Frontal cortex (tissue), 4 donors: Measurements from ENCODE around the gene TRIM33. TPM values are rescaled to one million over a fixed set of nuclear protein-coding genes. Genes with fewer than 3 reads are reported as not detected.
"Not testable (repeated sequence)": the region's sequence is repeated elsewhere in the genome, so short reads cannot be mapped to it uniquely, and the experiment has no call there.

Experiments
- DNase-seq, 2 donors: peaks; one replicate each; pipeline ENCODE4 v3.0.0; 2012; ENCODE audit warnings: low spot score in 2 of 2
- FAIRE-seq: peaks from 2 replicates; lab custom pipeline; 2012; peaks lifted over from hg19 to GRCh38; lab: Jason Lieb, UNC
- small RNA-seq: library from RNA; depleted of rRNA; stranded (forward); fragments of <200 nt; gene quantifications from one replicate; pipeline ENCODE3, GENCODE V24; 2014
- total RNA-seq: library from RNA; depleted of rRNA; stranded (reverse); fragments of >200 nt; gene quantifications from one replicate; pipeline ENCODE4 v1.2.3, GENCODE V29; 2014
- donor health status: control.
- donor health status: control.
- donor health status: control.

The TRIM33 gene
- total RNA-seq, 1 donor from 2014 or later: 74.6 TPM

GRCh38 chr1:114368560-114369255 is 142.3 kb downstream of the TRIM33 start:
- DNase-seq: no peak
- FAIRE-seq: no peak

GRCh38 chr1:114367810-114368209 is 143.2 kb downstream of the TRIM33 start:
- DNase-seq: no peak
- no peak for FAIRE-seq

GRCh38 chr1:114363230-114363629 is 147.8 kb downstream of the TRIM33 start:
- DNase-seq, FAIRE-seq: not testable (repeated sequence)

- DNase-seq: no peak
- no peak for FAIRE-seq
Observed at GRCh38 chr1:114359791-114360190, 151.2 kb downstream of the TRIM33 start.

- FAIRE-seq (no peak), DNase-seq (no peak)
Observed at GRCh38 chr1:114355240-114355639, 155.8 kb downstream of the TRIM33 start.

- DNase-seq: peak in 1 of 2 donors; percentile 32
Observed at GRCh38 chr1:114353262-114353661, 157.7 kb downstream of the TRIM33 start.

GRCh38 chr1:114352797-114353196 is 158.2 kb downstream of the TRIM33 start:
- DNase-seq: peak in 1 of 2 donors; percentile 28
- FAIRE-seq: no peak

More at GRCh38 chr1:114353262-114353661, 157.7 kb downstream of the TRIM33 start:
- FAIRE-seq: no peak

- DNase-seq: peak in 1 of 2 donors; percentile 0
- FAIRE-seq: no peak
Observed at GRCh38 chr1:114350731-114351445, 160.1 kb downstream of the TRIM33 start.

- peak in 1 of 2 donors; percentile 1 for DNase-seq
- no peak for FAIRE-seq
Observed at GRCh38 chr1:114349891-114350605, 161.0 kb downstream of the TRIM33 start.

GRCh38 chr1:114347431-114348209 is 163.4 kb downstream of the TRIM33 start:
- no peak for FAIRE-seq
- peak in 1 of 2 donors; percentile 3 for DNase-seq

GRCh38 chr1:114346480-114347029 is 164.4 kb downstream of the TRIM33 start:
- FAIRE-seq (no peak), DNase-seq (peak; percentile 69 to 95)

- DNase-seq (no peak), FAIRE-seq (no peak)
Observed at GRCh38 chr1:114345930-114346479, 165.0 kb downstream of the TRIM33 start.

GRCh38 chr1:114344656-114345055 is 166.3 kb downstream of the TRIM33 start:
- FAIRE-seq (no peak), DNase-seq (peak in 1 of 2 donors; percentile 0)

Small RNA genes lying within 50 kb of the gene (small RNA-seq; reads per million reads assigned to genes)
- gene RF00019: not detected

Other genes starting within 250 kb of the TRIM33 start
- gene BCAS2, start 70.4 kb upstream of the TRIM33 start, total RNA-seq: 50.5 TPM
- gene DENND2C, start 158.8 kb upstream of the TRIM33 start, total RNA-seq: 2.0 TPM
- gene AMPD1, start 184.3 kb upstream of the TRIM33 start, total RNA-seq: not detected
- 84.0 TPM for gene NRAS, start 205.6 kb upstream of the TRIM33 start, total RNA-seq
- gene CSDE1, start 246.8 kb upstream of the TRIM33 start, total RNA-seq: 831 TPM